Pulmonary artery endothelial cell (primary cell): Measurements from ENCODE around the gene RPL31. TPM values are rescaled to one million over a fixed set of nuclear protein-coding genes. Genes with fewer than 3 reads are reported as not detected.
"Not testable (repeated sequence)": the region's sequence is repeated elsewhere in the genome, so short reads cannot be mapped to it uniquely, and the experiment has no call there.

ENCODE experiments used
- DNase-seq: peaks from one replicate; pipeline ENCODE4 v3.0.0-alpha.2; 2011; ENCODE audit warnings: low read depth, low spot score
- total RNA-seq: library from RNA; depleted of rRNA; stranded (reverse); fragments of >200 nt; gene quantifications from 2 replicates; pipeline ENCODE4 v1.2.3, GENCODE V29; 2014

Gene RPL31
- total RNA-seq, 1 donor from 2014 or later: 1,689 TPM

- no peak for DNase-seq
Observed at GRCh38 chr2:101025561-101025960, 23.5 kb downstream of the RPL31 start.

GRCh38 chr2:101026253-101026701 is 24.2 kb downstream of the RPL31 start:
- DNase-seq: no peak

DNA sequence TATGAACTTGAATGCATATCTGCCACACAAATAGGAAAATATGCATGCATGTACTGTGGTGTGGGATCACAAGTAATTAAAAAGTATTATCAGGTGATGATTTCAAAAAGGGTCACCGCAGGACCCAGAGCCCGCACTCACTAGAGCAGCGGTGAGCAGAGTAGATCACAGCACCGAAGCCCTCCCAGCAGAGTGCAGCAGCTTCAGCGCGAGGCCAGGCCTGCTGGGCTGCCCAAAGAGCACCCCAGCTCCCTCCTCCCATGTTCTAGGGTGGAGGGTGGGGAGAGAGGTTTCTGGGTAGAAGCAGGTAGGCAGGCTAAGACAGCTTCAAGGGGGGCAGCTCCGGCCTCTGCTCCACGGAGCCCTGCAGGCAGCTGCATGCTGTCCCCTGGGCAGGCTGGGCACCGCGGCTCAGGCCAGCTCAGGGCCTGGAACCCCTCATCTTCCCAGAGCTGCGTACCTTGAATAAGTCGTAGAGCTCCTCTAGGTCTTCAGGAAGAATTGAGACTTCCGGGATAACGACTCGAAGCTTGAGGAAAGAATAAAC is 24.9 kb downstream of the RPL31 start:
- no peak for DNase-seq

GRCh38 chr2:101027852-101028251 is 25.8 kb downstream of the RPL31 start:
- no peak for DNase-seq

DNA sequence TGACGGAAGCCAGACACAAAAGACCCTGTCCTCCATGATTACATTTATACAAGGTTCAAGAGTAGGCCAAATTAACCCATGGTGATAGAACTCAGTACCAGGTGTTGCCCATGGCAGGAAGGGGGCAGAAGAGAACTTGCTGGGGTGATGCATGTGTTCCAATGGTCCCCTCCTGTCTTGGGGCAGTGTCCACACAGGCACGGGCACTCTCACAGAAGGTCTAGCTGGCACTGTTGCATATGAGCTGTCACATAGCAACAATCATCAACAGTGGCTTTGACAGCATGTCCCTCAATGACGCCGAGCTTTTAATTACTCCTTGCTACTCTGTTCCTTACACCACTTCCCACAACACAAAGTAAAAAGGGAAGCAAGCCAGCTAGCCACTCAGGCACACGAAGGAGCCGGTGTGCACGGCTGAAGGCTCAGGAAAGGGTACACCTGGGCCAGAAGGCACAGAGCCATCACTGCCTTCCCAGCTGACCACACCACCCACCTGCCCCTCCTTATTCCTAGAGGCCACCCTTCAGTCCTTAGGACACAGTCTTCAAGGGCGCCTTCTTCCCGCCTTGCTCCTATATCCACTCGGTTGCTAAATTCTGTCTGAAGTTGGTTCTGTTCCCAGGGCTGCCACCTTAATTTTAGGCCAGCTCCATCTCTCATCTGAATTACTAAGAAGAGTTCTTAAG is 28.9 kb downstream of the RPL31 start:
- no peak for DNase-seq

- DNase-seq: no peak
Observed at GRCh38 chr2:101032084-101032776, 30.1 kb downstream of the RPL31 start.

DNA sequence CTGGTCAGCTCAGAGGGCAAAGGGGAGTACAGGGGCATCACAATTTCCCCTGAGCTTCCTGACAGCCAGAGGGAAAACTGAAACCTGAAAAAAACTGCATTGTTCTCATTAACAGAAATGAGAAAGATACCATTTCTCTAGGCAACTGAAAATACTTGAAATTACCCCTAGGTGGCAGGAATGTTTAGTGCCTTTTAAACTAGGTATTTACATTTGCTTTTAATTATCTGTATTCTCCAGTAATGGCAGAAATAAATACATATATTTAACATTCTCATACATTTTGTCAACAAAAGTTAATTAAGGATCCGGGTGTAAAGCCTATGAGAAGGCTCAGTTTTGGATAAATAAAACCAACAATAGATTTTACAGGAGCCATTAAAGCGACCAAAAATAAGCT is 34.5 kb downstream of the RPL31 start:
- DNase-seq: no peak

DNA sequence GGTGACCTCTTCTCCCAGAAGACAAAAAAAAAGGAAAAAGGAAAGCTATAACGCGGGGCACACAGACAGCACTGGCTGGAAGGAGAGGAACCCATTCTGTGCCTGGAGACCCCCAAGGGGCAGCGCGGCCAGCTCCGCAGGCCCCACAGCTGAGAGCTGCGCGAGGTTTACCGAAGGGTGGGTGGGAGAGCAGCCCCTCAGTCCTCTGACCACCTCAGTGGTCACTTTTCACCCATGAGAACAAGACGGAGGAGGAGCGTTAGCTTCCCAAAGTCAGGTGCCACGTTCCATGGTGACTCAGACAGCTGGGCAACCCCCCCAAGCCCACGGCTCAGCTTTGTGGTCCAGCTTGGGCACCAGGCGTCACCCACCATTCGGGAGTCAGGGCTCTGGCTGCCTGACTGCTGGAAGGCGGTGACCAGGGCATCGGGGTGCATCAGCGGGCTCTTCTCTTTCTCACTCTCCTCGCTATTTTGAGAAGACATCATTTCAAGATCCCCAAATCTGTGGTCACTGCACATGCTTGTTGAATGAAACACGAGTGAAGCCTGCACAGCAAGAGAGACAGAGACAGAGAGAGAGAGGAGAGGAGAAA is 35.2 kb downstream of the RPL31 start:
- DNase-seq: no peak

DNA sequence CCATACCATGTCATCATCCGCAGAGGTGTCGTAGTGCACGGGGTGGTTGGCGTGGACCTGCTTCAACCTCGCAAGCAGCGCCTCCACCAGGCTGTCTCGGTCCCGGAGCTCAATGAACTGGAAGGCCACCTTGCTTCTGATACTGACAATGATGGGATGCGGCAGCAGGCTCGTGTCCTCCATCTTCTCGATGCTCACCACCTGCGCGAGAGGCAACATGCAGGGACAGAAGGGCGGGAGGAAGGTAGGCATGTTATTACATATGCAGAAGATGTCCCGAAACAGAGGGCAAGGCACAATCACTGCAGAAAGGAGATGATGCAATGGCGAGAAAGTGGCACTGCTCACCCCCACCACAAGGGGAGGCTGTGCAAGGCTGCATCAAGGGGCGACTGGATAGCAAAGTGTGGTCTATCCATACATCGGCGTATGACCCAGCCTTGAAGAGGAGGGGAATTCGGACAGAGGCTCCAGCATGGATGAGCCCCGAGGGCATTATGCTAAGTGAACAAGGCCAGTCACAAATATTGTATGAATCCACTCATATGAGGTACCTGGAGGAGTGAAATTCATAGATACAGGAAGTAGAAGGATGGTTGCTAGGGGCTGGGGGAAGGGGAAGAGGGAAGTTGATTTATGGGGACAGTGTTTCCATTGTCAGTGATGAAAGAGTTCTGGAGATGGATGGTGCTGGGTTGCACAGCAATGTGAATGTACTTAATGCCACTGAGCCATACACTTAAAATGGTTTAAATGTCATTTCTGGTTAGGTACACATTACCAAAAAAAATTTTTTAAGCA is 36.6 kb downstream of the RPL31 start:
- DNase-seq: no peak

- DNase-seq: no peak
Observed at GRCh38 chr2:101040072-101040471, 38.0 kb downstream of the RPL31 start.

DNA sequence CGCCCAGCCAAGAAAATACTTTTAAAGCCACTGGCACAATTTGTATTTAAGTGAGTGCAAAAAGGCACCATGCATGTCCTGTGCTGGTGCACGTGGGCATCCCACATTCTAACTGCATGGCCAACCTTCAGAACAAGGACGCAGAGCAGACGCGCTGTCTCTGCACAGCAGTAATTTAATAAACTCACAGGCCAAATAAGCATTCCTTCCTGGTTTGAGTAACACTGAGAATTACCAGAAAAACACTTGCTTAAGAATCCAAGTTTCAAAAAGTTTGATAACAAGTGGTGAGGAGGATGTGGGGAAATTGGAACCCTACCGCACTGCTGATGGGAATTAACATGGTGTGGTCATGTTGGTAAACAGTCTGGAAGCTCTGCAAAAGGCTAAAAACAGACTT is 38.7 kb downstream of the RPL31 start:
- DNase-seq: no peak

GRCh38 chr2:101041413-101041812 is 39.3 kb downstream of the RPL31 start:
- no peak for DNase-seq

- no peak for DNase-seq
Observed at GRCh38 chr2:101045330-101045729, 43.2 kb downstream of the RPL31 start.

DNA sequence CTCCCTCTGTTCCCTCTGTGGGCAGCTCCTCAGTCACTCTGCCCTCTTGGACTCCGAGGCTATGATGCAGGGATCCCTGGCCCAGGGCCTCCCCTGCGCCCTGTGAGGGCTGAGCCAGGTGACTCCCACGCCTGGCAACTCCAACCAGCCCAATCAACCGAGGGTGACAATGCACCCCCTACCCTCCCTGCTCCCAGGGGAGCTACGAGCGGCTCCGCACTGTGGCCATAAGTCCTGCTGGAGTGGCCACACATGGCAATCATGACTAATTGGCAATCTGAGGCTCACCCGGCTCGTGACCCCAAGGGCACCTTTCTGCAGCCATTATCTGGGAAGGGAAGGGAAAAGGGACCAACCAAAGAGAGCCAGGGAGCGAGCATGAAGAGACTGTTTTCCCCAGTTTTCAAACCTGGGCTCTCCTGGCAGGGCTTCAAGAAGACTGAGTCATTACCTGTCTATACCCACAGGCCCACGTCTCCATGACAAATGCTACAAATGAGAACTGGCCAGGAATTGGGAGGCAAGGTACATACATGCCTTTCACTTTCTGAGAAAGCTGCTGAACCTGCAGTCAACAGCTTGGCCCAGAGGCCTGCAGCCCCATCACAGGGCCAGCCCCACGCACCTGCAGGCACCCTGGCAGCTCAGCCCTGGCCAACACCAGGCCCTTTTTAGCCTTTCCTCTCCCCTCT is 45.1 kb downstream of the RPL31 start:
- DNase-seq: peak; percentile 46

GRCh38 chr2:101047774-101048173 is 45.7 kb downstream of the RPL31 start:
- DNase-seq: no peak

DNA sequence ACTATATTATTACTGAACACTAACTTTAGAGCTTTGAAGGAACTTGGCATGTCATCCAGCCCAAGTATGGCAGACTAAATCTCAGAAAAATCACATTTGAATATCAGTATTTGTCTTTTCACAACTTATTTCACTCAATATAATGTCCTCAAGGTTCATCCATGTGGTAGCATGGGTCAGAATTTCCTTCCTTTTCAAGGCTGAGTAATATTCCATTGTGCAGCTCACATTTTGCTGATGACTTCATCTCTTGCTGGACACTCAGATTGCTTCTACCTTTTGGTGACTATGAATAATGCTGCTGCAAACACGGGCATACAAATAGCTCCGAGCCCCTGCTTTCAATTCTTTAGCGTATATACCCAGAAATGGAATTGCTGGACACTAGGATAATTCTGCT is 46.7 kb downstream of the RPL31 start:
- DNase-seq: no peak

DNA sequence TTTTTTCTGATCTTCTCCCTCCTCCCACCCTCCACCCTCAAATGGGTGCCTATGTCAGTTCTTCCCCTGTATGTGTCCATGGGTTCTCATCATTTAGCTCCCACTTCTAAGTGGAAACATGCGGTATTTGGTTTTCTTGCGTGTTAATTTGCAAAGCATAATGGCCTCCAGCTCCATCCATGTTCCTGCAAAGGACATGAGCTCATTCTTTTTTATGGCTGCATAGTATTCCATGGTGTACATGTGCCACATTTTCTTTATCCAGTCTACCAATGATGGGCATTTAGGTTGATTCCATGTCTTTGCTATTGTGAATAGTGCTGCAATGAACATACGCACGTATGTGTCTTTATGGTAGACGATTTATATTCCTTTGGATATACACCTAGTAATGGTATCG is 48.8 kb downstream of the RPL31 start:
- DNase-seq: not testable (repeated sequence)

DNA sequence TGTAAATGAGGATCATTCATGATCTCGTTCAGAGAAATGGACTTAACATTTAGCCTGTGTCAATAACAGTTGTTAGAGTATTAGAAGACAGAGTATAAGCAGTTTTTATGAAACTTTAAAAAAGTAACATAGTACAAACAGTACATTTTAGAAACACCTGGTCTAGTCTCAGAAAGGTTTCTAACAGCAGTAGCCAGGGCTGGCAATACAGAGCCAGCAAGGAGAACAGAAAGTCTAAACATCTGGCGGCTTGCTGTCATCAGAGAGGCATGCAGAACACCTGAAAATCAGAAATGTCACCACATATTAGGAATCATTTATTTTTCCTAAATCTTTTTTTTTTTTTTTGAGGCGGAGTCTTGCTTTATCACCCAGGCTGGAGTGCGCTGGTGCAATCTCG is 50.1 kb downstream of the RPL31 start:
- DNase-seq: no peak

DNA sequence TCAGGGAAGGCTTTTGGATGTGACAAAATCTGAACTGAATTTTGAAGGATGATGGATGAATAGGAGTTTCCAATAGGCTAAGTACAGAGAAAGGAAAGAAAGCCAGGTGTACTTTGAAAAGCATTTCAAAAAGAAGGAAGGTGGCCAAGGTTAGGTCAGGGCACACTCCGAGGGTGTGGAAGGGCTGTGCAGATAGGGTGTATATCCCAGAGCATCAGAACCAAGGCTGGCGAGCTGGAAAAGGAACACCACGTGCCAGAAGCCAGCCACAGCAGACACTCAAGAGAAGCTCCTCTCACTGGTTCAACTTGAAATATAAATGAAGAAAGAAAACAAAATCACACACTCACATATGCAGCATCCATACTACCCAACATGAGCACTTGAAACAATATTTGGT is 51.0 kb downstream of the RPL31 start:
- DNase-seq: no peak
